HG02642 (cell line): ENCODE measurements around the gene PSMD2.
A peak's percentile ranks its signal among the peaks of the same experiment; 100 is the strongest.

Experiments used
- ATAC-seq: cut with Tn5 transposase; IDR thresholded peaks from one replicate; pipeline ENCODE4 v1.9.1; 2021; ENCODE audit warnings: mild to moderate bottlenecking; ENCODE audit not compliant: unreplicated experiment, poor library complexity

Gene PSMD2

GRCh38 chr3:184277366-184277765 is 21.7 kb upstream of the PSMD2 start:
- no peak for ATAC-seq

GRCh38 chr3:184282941-184283340 is 16.1 kb upstream of the PSMD2 start:
- ATAC-seq = no peak

GRCh38 chr3:184283681-184284080 is 15.4 kb upstream of the PSMD2 start:
- no peak for ATAC-seq

GRCh38 chr3:184284696-184285095 is 14.3 kb upstream of the PSMD2 start:
- ATAC-seq = no peak

- peak; percentile 43 for ATAC-seq
These were observed 9.6 kb upstream of the PSMD2 start for GRCh38 chr3:184289426-184289938.

GRCh38 chr3:184290331-184290730 is 8.7 kb upstream of the PSMD2 start:
- ATAC-seq = no peak

GRCh38 chr3:184291044-184291737 is 7.8 kb upstream of the PSMD2 start:
- no peak for ATAC-seq

- ATAC-seq = no peak
These were observed 7.1 kb upstream of the PSMD2 start for GRCh38 chr3:184291738-184292445.

GRCh38 chr3:184295771-184296170 is 3.3 kb upstream of the PSMD2 start:
- no peak for ATAC-seq

GRCh38 chr3:184296616-184297015 is 2.4 kb upstream of the PSMD2 start:
- ATAC-seq = no peak

GRCh38 chr3:184299488-184300377 is 692 bp downstream of the PSMD2 start:
- no peak for ATAC-seq

GRCh38 chr3:184300378-184300720 is 1.3 kb downstream of the PSMD2 start:
- no peak for ATAC-seq

- ATAC-seq = no peak
These were observed 6.5 kb downstream of the PSMD2 start for GRCh38 chr3:184305577-184305976.

- no peak for ATAC-seq
These were observed 7.4 kb downstream of the PSMD2 start for GRCh38 chr3:184306341-184306972.

GRCh38 chr3:184307915-184308314 is 8.9 kb downstream of the PSMD2 start:
- ATAC-seq = no peak

- ATAC-seq = no peak
These were observed 9.7 kb downstream of the PSMD2 start for GRCh38 chr3:184308744-184309143.

GRCh38 chr3:184311633-184312032 is 12.6 kb downstream of the PSMD2 start:
- ATAC-seq = no peak

GRCh38 chr3:184314363-184314699 is 15.3 kb downstream of the PSMD2 start, which contains the start of gene EIF4G1:
EIF4G1 (plus strand) TSS chr3:184314606; CDS start chr3:184315797, 1,191 bp downstream.
- peak; percentile 86 for ATAC-seq

- peak; percentile 50 for ATAC-seq
These were observed 15.9 kb downstream of the PSMD2 start for GRCh38 chr3:184314700-184315542.

- peak; percentile 1 for ATAC-seq
These were observed 16.5 kb downstream of the PSMD2 start for GRCh38 chr3:184315543-184315867.
